ENCODE results near the gene SAE1. TPM values are rescaled to one million over a fixed set of nuclear protein-coding genes. Genes with fewer than 3 reads are reported as not detected.
A peak's percentile ranks its signal among the peaks of the same experiment; 100 is the strongest.
"Not testable (repeated sequence)": the region's sequence is repeated elsewhere in the genome, so short reads cannot be mapped to it uniquely, and the experiment has no call there.

SAE1 gene
- total RNA-seq, 2 experiments from 2014 or later = 165 to 175 TPM

DNA sequence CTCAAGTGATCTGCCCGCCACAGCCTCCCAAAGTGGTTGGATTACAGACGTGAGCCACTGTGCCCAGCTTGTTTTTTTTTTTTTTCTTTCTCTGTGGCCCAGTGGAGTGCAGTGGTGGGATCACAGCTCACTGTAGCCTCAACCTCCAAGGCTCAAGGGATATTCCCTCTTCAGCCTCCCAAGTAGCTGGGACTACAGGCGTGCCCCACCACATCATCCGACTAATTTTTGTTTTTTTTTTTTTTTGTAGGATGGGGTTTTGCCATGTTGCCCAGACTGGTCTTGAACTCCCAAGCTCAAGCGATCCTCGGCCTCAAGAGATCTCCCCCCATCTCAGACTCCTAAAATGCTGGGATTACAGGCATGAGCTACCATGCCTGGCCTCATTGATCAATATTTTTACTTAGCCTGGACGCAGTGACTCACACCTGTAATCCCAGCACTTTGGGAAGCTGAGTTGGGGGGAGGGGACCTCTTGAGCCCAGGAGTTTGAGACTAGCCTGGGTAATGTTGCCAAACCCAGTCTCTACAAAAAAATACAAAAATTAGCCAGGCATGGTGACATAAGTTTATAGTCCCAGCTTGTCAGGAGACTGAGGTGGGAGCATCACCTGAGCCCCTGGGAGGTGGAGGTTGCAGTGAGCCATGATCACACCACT, 1.7 kb downstream of the SAE1 start:
- ChIA-PET POLR2A (interaction anchor here (0.8 to 3.4 kb wide), 5 partner anchors 8 to 113 kb away, joined by 3 to 41 read pairs (median 8); partner anchors contain the start of genes NPAS1 and ZC3H4), CTCF (interaction anchor here (0.6 to 3.0 kb wide), 14 partner anchors 9 to 119 kb away, joined by 3 to 30 read pairs (median 7); no protein-coding TSS in a partner anchor)
- Mint-ChIP-seq H3K9me3 (ENCODE audit: insufficient read depth) (peaks cover 7% of the 10 kb centered on the region), H3K27ac (peak overlapping the region; percentile 20), H3K4me3 (peak overlapping the region; percentile 99), H3K4me1 (ENCODE audit: low read depth) (peaks cover 59% of the 10 kb centered on the region), H3K36me3 (ENCODE audit: low read depth) (peaks cover 51% of the 10 kb centered on the region), H3K27me3 (ENCODE audit: low read depth) (no peaks in the 10 kb centered on the region)
- DNase-seq = no peak
- ATAC-seq = no peak

DNA sequence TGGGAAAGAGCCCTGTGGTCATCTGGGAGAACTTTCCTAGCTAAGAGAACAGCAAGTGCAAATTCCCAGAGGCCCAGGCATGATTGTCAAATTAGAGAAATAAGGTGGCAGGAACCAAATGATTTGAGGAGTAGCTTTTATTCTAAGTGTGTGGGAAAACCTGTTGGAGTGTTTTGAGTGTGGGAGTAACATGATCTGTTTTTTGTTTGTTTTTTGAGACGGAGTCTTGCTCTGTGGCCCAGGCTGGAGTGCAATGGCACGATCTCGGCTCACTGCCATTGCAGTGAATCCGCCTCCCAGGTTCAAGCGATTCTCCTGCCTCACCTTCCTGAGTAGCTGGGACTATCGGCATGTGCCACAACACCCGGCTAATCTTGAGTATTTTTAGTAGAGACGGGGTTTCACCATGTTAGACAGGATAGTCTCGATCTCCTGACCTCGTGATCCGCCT, 2.4 kb downstream of the SAE1 start:
- CTCF ChIA-PET = interaction anchor here (0.8 to 2.9 kb wide), 8 partner anchors 9 to 111 kb away, joined by 3 to 30 read pairs (median 8); no protein-coding TSS in a partner anchor
- Mint-ChIP-seq H3K36me3 (ENCODE audit: low read depth) (peaks cover 51% of the 10 kb centered on the region), H3K27ac (peak overlapping the region; percentile 26), H3K27me3 (ENCODE audit: low read depth) (no peaks in the 10 kb centered on the region), H3K4me1 (ENCODE audit: low read depth) (peaks cover 61% of the 10 kb centered on the region), H3K9me3 (ENCODE audit: insufficient read depth) (peaks cover 7% of the 10 kb centered on the region), H3K4me3 (peak overlapping the region; percentile 99)
- ATAC-seq (no peak), DNase-seq (no peak)
- POLR2A ChIA-PET = interaction anchor here (2.4 to 3.4 kb wide), 2 partner anchors 20 to 111 kb away, joined by 9 to 41 read pairs; partner anchors contain the start of gene ZC3H4

DNA sequence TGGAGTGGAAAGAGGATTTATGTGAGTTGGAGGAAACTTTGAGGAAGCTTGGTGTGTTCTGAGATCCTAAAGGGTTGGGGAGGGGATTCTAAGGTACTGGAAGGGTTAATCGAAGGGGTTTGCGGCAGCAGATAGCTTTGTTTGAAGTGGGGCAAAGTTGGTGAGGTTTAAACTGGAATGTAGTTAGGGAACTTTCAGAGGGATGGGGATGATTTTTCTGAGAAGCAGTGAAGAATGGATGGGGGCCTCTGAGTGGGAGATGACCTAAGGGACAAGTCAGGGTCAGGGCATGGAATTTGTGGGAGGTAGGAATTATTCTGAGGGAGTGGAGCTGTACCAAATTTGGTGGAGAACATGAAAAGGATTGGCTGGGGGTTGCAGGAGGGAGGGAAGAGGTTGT, 3.9 kb downstream of the SAE1 start:
- peaks cover 69% of the 10 kb centered on the region for H3K4me1 Mint-ChIP-seq (ENCODE audit: low read depth)
- H3K9me3 Mint-ChIP-seq (ENCODE audit: insufficient read depth) = peaks cover 7% of the 10 kb centered on the region
- ATAC-seq = no peak
- ChIA-PET CTCF (interaction anchor here (1.0 to 1.1 kb wide), 2 partner anchors 76 to 112 kb away, joined by 3 to 4 read pairs; no protein-coding TSS in a partner anchor), POLR2A (interaction anchor here (0.9 kb wide), 3 partner anchors 12 to 92 kb away, joined by 3 to 4 read pairs (median 3); partner anchors contain the start of gene ZC3H4)
- peaks cover 62% of the 10 kb centered on the region for H3K36me3 Mint-ChIP-seq (ENCODE audit: low read depth)
- H3K27ac Mint-ChIP-seq = peak overlapping the region; percentile 35
- H3K27me3 Mint-ChIP-seq (ENCODE audit: low read depth) = no peaks in the 10 kb centered on the region
- no peak for DNase-seq
- H3K4me3 Mint-ChIP-seq = peak overlapping the region; percentile 7

DNA sequence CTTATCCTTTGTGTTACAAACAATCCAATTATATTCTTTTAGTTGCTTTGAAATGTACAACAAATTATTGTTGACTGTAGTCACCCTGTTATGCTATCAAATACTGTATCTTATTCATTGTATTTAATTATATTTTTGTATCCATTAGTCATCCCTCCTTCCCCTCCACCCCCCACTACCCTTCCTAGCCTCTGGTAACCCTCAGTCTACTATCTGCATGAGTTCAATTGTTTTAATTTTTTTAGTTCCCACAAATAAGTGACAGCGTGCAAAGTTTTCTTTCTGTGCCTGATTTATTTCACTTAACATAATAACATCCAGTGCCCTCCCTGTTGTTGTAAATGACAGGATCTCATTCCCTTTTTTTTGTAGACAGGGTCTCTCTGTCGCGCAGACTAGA, 4.5 kb downstream of the SAE1 start:
- Mint-ChIP-seq H3K27ac (no peak overlapping the region), H3K27me3 (ENCODE audit: low read depth) (no peaks in the 10 kb centered on the region), H3K9me3 (ENCODE audit: insufficient read depth) (peaks cover 4% of the 10 kb centered on the region), H3K36me3 (ENCODE audit: low read depth) (peaks cover 62% of the 10 kb centered on the region), H3K4me3 (no peak overlapping the region), H3K4me1 (ENCODE audit: low read depth) (peaks cover 67% of the 10 kb centered on the region)
- CTCF ChIA-PET = interaction anchor here (0.9 to 1.1 kb wide), 3 partner anchors 75 to 122 kb away, joined by 3 to 4 read pairs (median 3); no protein-coding TSS in a partner anchor
- no peak for ATAC-seq
- POLR2A ChIA-PET = interaction anchor here (0.9 kb wide), 2 partner anchors 11 to 22 kb away, joined by 3 to 4 read pairs; partner anchors contain the start of gene ZC3H4
- no peak for DNase-seq

DNA sequence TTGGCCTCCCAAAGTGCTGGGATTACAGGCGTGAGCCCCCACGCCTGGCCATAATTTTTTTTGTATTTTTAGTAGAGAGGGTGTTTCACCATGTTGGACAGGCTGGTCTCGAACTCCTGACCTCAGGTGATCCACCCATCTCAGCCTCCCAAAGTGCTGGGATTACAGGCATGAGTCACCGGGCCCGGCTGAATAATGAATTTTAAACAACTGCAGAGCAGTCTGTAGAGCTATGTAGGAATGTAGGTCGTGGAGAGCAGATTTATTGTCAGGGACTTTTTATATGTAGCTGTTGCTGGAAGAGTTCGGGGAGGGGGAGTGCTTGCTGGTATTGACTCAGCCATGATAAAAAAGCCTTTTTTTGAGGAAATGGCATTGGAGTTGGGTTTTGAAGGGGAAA, 10.6 kb downstream of the SAE1 start:
- not testable (repeated sequence) for ATAC-seq; H3K27ac Mint-ChIP-seq; H3K9me3 Mint-ChIP-seq (ENCODE audit: insufficient read depth); H3K27me3 Mint-ChIP-seq (ENCODE audit: low read depth); H3K4me3 Mint-ChIP-seq; DNase-seq
- Mint-ChIP-seq H3K36me3 (ENCODE audit: low read depth) (peaks cover 50% of the 10 kb centered on the region), H3K4me1 (ENCODE audit: low read depth) (peaks cover 51% of the 10 kb centered on the region)
- ChIA-PET POLR2A (interaction anchor here (1.4 kb wide), 1 partner anchor 10 kb away, joined by 7 read pairs; the partner anchor contains the start of gene SAE1), CTCF (interaction anchor here (1.1 to 2.5 kb wide), 3 partner anchors 9 to 103 kb away, joined by 3 to 6 read pairs (median 5); no protein-coding TSS in a partner anchor)

DNA sequence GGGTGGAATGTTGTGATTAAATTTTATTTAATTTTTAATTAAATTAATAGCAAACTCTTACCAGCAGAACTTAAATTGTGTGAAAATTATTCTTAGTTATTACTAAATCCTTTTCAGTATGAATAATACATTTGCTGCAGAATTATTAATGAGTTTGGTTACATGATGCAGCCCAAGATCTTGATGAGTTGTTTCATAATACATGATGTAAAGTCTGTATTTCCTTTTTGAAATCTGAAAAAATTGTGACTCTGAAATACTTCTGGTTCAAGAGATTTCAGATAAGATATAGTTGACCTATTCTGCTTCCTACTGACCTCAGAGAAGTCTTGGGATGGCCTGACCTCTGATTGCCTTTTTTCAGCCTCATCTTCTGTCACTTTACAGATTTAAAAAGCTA, 11.1 kb downstream of the SAE1 start:
- Mint-ChIP-seq H3K36me3 (ENCODE audit: low read depth) (peaks cover 54% of the 10 kb centered on the region), H3K27ac (no peak overlapping the region), H3K27me3 (ENCODE audit: low read depth) (no peaks in the 10 kb centered on the region), H3K9me3 (ENCODE audit: insufficient read depth) (no peaks in the 10 kb centered on the region), H3K4me3 (no peak overlapping the region), H3K4me1 (ENCODE audit: low read depth) (peaks cover 54% of the 10 kb centered on the region)
- POLR2A ChIA-PET = no interaction called here
- DNase-seq (no peak), ATAC-seq (no peak)
- CTCF ChIA-PET = interaction anchor here (0.8 to 2.5 kb wide), 4 partner anchors 10 to 102 kb away, joined by 3 to 6 read pairs (median 4); no protein-coding TSS in a partner anchor

DNA sequence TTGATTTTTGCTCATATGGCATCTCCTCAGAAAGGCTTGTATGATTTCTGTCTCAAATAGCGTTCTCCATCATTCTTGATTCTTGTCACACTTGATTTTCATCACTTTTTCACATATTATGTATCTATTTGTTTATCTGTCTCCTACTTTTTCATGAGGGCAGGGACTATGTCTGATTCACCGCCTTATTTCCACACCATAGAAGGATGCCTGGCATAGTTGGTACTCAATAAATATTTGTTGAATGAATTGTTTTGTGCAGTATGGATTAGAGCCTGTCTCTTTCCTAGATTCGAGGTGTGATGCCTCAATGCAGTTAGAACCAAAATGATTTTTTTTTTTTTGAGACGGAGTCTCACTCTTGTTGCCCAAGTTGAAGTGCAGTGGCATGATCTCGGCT, 12.1 kb downstream of the SAE1 start:
- POLR2A ChIA-PET = interaction anchor here (1.2 kb wide), 1 partner anchor 12 kb away, joined by 5 read pairs; the partner anchor contains the start of gene SAE1
- Mint-ChIP-seq H3K4me3 (no peak overlapping the region), H3K9me3 (ENCODE audit: insufficient read depth) (no peaks in the 10 kb centered on the region), H3K36me3 (ENCODE audit: low read depth) (peaks cover 58% of the 10 kb centered on the region), H3K27me3 (ENCODE audit: low read depth) (no peaks in the 10 kb centered on the region), H3K4me1 (ENCODE audit: low read depth) (peaks cover 54% of the 10 kb centered on the region), H3K27ac (peak overlapping the region; percentile 26)
- CTCF ChIA-PET = interaction anchor here (0.8 to 4.5 kb wide), 5 partner anchors 63 to 107 kb away, joined by 4 to 41 read pairs (median 5); no protein-coding TSS in a partner anchor
- ATAC-seq = no peak
- no peak for DNase-seq

DNA sequence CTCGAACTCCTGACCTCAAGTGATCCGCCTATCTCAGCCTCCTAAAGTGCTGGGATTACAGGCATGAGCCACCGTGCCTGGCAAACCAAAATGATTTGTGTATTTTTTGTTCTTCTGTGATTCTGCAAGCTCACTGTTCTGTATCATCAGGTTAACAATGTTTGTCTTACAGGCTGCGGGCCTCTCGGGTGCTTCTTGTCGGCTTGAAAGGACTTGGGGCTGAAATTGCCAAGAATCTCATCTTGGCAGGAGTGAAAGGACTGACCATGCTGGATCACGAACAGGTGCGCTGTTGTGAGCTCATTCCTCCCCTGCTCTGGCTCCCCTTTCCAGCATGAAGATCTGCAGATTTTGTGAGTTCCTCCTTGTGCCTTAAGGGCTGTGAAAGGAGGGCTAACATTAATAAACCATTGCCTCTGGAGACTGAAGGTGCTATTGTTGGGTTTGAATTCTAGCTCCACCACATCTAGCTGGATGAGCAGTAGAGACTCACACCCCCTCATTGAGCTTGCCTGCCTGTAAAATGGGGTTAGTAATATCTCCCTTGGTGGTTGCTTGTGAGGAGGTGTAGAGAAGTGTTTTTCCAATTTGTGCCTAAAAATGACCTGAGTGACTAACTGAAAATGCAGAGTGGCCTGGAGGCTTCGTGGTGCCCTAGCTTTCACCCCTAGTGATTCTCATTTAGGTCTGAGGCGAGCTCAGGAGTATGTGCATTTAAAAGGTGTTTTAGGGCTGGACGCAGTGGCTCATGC, 12.9 kb downstream of the SAE1 start:
- ChIA-PET POLR2A (interaction anchor here (1.0 to 1.2 kb wide), 2 partner anchors 13 to 75 kb away, joined by 3 to 5 read pairs; partner anchors contain the start of gene SAE1), CTCF (interaction anchor here (0.7 to 4.5 kb wide), 7 partner anchors 15 to 107 kb away, joined by 3 to 41 read pairs (median 5); no protein-coding TSS in a partner anchor)
- Mint-ChIP-seq H3K4me3 (no peak overlapping the region), H3K9me3 (ENCODE audit: insufficient read depth) (no peaks in the 10 kb centered on the region), H3K4me1 (ENCODE audit: low read depth) (peaks cover 56% of the 10 kb centered on the region), H3K27ac (peak overlapping the region; percentile 26), H3K27me3 (ENCODE audit: low read depth) (no peaks in the 10 kb centered on the region), H3K36me3 (ENCODE audit: low read depth) (peaks cover 63% of the 10 kb centered on the region)
- no peak for ATAC-seq
- DNase-seq = no peak

DNA sequence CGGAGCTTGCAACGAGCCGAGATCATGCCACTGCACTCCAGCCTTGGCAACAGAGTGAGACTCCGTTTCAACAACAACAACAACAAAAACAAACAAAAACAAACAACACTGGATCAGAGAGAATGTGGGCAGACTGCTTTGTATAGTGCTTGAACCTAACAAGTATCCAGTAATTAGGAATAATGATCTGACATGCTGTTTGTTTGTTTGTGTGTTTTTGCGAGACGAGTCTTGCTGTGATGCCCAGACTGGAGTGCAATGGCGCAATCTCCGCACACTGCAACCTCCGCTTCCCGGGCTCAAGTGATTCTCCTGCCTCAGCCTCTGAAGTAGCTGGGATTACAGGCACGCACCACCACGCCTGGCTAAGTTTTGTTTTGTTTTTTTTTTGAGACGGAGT, 14.0 kb downstream of the SAE1 start:
- H3K4me1 Mint-ChIP-seq (ENCODE audit: low read depth) = peaks cover 53% of the 10 kb centered on the region
- CTCF ChIA-PET = interaction anchor here (0.8 to 17.2 kb wide), 7 partner anchors 13 to 109 kb away, joined by 3 to 286 read pairs (median 18); partner anchors contain the start of genes SAE1 and ZC3H4
- H3K4me3 Mint-ChIP-seq = no peak overlapping the region
- H3K9me3 Mint-ChIP-seq (ENCODE audit: insufficient read depth) = no peaks in the 10 kb centered on the region
- ATAC-seq (no peak), DNase-seq (no peak)
- H3K27me3 Mint-ChIP-seq (ENCODE audit: low read depth) = no peaks in the 10 kb centered on the region
- POLR2A ChIA-PET = interaction anchor here (0.7 kb wide), 1 partner anchor 31 kb away, joined by 3 read pairs; the partner anchor contains the start of gene ZC3H4
- peaks cover 62% of the 10 kb centered on the region for H3K36me3 Mint-ChIP-seq (ENCODE audit: low read depth)
- no peak overlapping the region for H3K27ac Mint-ChIP-seq

GRCh38 chr19:47145639-47146486, 15.2 kb downstream of the SAE1 start:
- peak overlapping the region; percentile 29 for H3K4me3 Mint-ChIP-seq
- no peaks in the 10 kb centered on the region for H3K9me3 Mint-ChIP-seq (ENCODE audit: insufficient read depth)
- DNase-seq (peak; percentile 27), ATAC-seq (peak; percentile 81)
- CTCF ChIA-PET = interaction anchor here (0.6 to 17.2 kb wide), 17 partner anchors 8 to 493 kb away, joined by 3 to 286 read pairs (median 5); partner anchors contain the start of genes SAE1 and ZC3H4
- POLR2A ChIA-PET = interaction anchor here (0.6 to 1.3 kb wide), 8 partner anchors 11 to 98 kb away, joined by 3 to 4 read pairs (median 3); no protein-coding TSS in a partner anchor
- H3K27ac Mint-ChIP-seq = peak overlapping the region; percentile 82
- H3K4me1 Mint-ChIP-seq (ENCODE audit: low read depth) = peaks cover 57% of the 10 kb centered on the region
- no peaks in the 10 kb centered on the region for H3K27me3 Mint-ChIP-seq (ENCODE audit: low read depth)
- H3K36me3 Mint-ChIP-seq (ENCODE audit: low read depth) = peaks cover 69% of the 10 kb centered on the region

All from activated CD8-positive, alpha-beta T cell treated with anti-CD3 and anti-CD28 coated beads, Interleukin-2, amount 10 ng/mL, durations not matched to agents 7 days and 5 days (primary cell).